GM18867 (cell line): ENCODE results near the gene EIPR1.

Source experiments
- ATAC-seq: cut with Tn5 transposase; IDR thresholded peaks from one replicate; pipeline ENCODE4 v1.9.1; 2021; ENCODE audit warnings: mild to moderate bottlenecking, moderate library complexity; ENCODE audit not compliant: unreplicated experiment

Gene EIPR1

DNA sequence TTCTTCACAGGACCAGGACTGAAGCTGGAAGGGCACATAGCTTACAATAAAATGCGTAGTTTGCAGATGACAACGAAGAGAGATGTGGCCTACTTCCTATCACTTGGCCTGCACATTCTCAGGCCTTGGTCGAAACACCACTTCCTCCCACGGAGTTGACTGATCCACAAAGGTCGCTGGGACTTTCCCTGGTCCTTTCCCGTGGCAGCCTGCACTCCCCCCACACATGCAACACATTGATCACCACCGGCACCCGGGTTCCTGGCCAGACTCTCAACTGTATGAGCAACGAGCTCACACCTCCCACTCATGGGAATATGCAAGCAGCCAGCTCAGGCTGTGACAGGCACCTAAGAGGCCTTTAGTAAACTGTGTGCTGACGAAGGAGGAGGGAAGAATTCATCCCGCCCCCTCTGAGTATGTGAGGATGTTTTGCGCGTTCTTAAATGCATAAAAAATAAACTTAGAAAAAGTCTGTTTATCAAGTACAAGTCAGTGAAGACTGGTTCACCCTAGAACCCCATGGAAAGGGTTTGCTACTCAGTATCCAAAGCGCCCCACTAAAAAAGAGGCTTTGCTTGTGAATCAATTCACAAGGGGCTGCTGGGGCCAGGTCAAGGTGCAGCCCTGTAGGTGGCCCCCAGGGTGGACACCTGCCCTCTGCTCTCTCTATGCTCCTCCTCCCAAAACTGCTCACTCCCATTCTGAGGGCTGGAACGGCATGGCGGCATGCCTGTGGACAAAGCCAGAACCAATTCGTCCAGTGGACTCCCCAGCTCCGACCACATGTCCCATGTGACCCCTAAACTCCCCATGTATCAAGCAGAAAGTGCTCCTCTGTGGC lies 154.3 kb downstream of the EIPR1 start:
- peak; percentile 95 for ATAC-seq

DNA sequence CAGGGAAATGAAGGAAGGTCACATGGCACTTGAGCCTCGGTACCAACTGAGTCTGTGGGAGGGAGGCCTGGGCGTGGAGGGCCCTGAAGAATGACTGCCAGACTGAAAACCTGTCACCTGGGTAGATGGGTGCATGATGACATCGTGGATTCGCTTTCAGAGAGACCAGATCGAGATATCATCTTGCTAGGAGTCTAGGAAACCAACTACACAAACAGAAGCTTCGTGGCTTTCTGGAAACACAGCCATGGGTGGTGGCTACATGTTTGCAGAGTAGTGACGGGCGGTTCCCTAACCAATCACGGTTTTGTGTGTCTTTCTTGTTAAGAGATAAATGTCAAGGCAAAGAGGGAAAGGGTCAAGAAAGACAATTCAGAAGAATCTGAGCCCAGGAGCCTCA lies 155.0 kb downstream of the EIPR1 start:
- ATAC-seq, result peak; percentile 45

DNA sequence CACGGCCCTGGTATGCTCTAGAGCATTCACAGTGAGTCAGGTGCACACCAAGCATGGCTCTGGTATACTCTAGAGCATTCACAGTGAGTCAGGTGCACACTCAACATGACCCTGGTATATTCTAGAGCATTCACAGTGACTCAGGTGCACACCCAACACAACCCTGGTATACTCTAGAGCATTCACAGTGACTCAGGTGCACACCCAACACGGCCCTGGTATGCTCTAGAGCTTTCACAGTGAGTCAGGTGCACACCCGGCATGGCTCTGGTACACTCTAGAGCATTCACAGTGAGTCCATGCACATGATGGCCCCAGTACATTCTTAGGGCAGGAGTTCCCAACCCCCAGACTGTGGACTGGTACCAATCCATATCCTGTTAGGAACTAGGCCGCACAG lies 158.1 kb downstream of the EIPR1 start:
- ATAC-seq, result no peak

DNA sequence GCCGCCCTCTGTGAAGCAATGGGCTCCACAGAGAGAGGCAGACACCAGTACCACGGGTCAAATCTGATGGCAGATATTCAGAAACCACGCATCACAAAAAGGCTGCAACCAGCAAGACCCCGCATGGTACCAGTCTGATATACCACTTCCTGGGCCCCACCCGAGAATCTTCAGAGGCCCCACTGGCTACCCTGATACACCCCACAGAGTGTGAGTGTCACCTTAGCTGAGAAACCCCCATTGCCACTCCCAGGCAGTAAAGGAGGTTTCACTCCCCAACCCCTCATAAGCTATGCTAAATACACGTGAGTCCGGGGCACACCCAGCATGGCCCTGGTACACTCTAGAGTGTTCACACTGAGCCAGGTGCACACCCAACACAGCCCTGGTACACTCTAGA lies 160.0 kb downstream of the EIPR1 start:
- no peak for ATAC-seq

GRCh38 chr2:3216841-3217495 lies 160.7 kb downstream of the EIPR1 start:
- ATAC-seq, result no peak

GRCh38 chr2:3214806-3215404 lies 162.7 kb downstream of the EIPR1 start:
- no peak for ATAC-seq

DNA sequence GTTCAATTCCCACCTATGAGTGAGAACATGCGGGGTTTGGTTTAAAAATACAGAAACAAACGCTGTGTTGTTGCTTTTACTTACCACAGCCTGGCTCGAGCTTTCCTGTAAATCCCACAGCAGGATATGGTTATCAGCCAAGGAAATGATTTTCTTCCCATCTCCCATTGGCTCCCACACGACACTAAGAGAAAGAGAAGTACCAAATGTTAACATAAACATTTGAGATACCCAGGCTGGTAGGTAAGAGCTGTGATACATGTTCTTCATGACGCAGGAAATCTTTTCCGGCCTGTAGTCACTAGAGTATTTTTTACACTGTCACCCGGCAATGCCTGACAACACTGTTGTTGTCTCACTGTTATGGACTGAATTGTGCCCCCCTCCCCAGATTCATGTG lies 163.6 kb downstream of the EIPR1 start:
- no peak for ATAC-seq

DNA sequence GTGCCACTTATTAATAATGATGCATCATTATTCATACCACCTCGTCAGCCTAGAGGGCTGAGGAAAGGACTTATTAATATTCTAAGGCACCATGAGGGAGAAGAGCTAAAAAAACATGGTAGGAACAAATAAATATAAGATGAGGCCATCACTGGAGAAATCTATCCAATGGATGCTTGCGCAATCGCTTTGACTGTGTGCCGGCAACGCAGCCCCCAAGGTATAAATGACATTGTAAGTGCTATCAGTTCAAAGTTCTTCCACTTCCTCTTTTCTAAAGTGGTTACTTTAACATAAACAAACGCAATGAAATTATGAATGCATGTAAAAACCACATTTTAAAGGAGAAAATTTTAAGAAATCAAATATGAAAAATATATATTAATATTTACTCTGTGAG lies 164.6 kb downstream of the EIPR1 start:
- no peak for ATAC-seq

GRCh38 chr2:3212061-3212362 lies 165.6 kb downstream of the EIPR1 start:
- no peak for ATAC-seq

- no peak for ATAC-seq
These were observed 166.2 kb downstream of the EIPR1 start for GRCh38 chr2:3211256-3212060.

DNA sequence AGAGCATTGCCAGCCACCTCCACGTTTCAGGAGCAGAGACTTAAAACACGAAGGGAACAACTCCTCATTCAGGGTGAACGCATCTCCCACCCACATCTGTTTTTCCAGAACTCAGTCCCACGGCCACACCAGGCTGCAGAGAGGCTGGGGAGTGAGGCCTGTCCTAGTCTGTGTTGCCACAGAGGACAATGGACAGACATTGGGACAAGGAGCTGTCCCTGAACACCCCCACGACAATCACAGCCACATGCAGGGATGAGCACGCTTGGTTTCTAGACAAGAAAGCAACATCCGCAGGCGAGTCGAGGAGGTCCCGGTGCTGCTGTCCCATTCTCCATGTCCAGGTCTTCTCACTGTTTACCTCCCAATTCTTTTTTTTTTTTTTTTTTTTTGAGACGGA lies 167.4 kb downstream of the EIPR1 start:
- ATAC-seq, result no peak

GRCh38 chr2:3209258-3209657 lies 168.4 kb downstream of the EIPR1 start:
- ATAC-seq, result no peak

DNA sequence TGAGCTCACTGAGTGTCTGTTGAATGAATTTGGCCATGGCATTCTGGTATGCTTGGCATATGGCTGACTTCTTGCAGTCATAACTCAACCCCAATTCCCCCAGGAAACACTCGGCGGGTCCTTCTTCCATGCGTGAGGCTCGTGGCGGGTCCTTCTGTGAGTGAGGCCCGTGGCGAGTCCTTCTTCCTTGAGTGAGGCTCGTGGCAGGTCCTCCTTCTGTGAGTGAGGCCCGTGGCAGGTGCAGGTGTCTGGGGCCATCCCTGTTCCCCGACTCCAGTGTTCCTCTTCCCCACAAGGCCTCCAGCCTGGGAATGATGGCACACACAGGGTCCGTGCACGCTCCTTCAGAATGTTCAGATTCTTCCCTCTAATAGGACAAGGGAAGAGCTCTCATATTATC lies 169.0 kb downstream of the EIPR1 start:
- no peak for ATAC-seq

- no peak for ATAC-seq
These were observed 169.4 kb downstream of the EIPR1 start for GRCh38 chr2:3208179-3208578.

- ATAC-seq, result no peak
These were observed 170.5 kb downstream of the EIPR1 start for GRCh38 chr2:3207091-3207491.

GRCh38 chr2:3205845-3206244 lies 171.8 kb downstream of the EIPR1 start:
- no peak for ATAC-seq

GRCh38 chr2:3204031-3204821 lies 173.4 kb downstream of the EIPR1 start:
- no peak for ATAC-seq

DNA sequence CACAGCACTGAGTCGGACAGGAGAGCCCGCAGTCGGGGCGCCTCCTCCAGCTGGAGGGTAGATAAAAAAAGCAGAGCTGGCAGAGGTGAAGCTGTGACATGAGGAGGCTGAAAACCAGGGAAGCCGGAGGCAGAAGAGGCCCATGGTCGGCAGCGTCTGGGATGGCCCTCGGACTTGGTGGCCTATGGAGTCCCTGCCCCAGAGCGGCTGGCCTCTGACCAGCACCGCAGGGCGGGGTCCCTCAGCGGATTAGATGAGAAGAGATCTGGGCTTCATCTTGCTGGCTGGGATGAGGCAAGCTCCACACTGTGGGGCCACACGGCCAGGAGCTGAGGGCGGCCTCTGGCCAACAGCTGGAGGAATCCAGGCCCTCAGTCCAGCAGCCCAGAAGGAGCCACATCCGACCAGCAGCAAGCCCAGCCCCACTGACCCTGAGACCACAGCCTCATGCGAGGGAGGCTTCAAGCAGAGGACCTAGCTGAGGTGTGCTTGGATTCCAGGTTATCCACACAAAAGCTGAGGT lies 174.1 kb downstream of the EIPR1 start:
- no peak for ATAC-seq

- no peak for ATAC-seq
These were observed 174.7 kb downstream of the EIPR1 start for GRCh38 chr2:3202926-3203325.

- ATAC-seq, result no peak
These were observed 176.3 kb downstream of the EIPR1 start for GRCh38 chr2:3201281-3201680.
